ENCODE measurements around the gene PRKAR1A.

Gene PRKAR1A

GRCh38 chr17:68542698-68543463 lies 30.7 kb downstream of the PRKAR1A start:
- WGBS, 2 donors (ENCODE audit: extremely low coverage in 2 of 2, insufficient read length in 2 of 2, insufficient replicate concordance in 1 of 2) = no CpG with 5 or more reads among the region's 13 CpGs
- H2BK12ac ChIP-seq (ENCODE audit: low read length) = no peak overlapping the region

DNA sequence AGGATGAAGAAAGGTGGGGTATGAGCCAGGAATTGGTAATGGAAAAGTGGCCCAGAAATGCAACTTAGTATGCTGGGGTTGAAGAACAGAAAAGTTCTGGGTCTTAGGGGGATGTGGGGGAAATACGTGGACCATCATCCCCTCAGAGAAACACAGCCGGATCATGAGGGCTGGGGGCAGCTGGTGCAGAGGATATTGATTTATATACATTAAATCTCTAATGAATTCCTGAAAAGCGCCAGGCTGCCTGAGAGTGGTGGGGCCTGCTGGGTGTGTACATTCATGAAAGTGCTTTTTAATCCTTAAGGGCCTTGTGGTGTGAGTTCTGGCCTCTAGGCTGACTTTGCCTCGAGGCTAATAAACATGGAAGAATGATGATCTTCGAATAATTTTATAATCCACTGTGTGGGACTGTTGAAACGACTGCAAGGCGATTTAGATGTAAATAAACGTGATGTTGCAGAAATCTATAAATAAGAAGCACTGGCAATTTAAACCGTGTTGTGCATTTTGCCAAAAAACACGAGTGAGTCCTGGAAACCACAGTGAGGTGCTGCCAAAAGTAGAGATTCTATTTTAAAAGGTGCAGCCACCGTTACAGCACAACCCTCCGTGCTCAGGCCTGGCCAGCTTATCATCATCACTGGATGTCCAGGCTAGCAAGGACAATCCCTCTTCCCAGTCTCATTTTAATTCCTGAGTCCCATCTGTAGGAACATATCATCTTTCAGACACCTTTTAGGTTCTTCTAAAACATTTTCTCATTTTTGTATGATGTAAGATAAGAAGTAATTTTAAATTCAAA lies 32.1 kb downstream of the PRKAR1A start:
- no peak overlapping the region for H3K4ac ChIP-seq (ENCODE audit: low read length)
- H3K18ac ChIP-seq (ENCODE audit: low read length) = no peak overlapping the region
- H2BK12ac ChIP-seq (ENCODE audit: low read length) = no peak overlapping the region
- no peak overlapping the region for H3K4me2 ChIP-seq (ENCODE audit: insufficient read depth, low read length, poor library complexity, severe bottlenecking)
- H4K8ac ChIP-seq (ENCODE audit: low read depth, low read length) = no peak overlapping the region
- H2BK5ac ChIP-seq (ENCODE audit: low read length) = no peak overlapping the region
- no peak overlapping the region for H3K14ac ChIP-seq (ENCODE audit: low read length)
- H2AFZ ChIP-seq (ENCODE audit: low read length) = no peak overlapping the region
- H4K91ac ChIP-seq (ENCODE audit: low read depth, low read length, poor library complexity) = no peak overlapping the region
- H2AK5ac ChIP-seq (ENCODE audit: low read depth, low read length) = no peak overlapping the region
- H3K27ac ChIP-seq (replicated peaks; ENCODE audit: low read length) = no peak overlapping the region
- no peak overlapping the region for H2BK15ac ChIP-seq (ENCODE audit: low read length)
- H3K9me3 ChIP-seq (replicated peaks in 1 of 2; ENCODE audit: control insufficient read depth in 2 of 2, insufficient read depth in 1 of 2, low read depth in 1 of 2, low read length in 2 of 2) = no peaks in the 10 kb centered on the region
- no peaks in the 10 kb centered on the region for H3K27me3 ChIP-seq (ENCODE audit: control insufficient read depth in 3 of 3, insufficient read depth in 3 of 3, low read depth in 1 of 3, low read length in 3 of 3)
- H3K36me3 ChIP-seq (replicated peaks in 1 of 2; ENCODE audit: control insufficient read depth in 2 of 2, insufficient read depth in 2 of 2, low read length in 2 of 2) = peaks cover 6 to 17% of the 10 kb centered on the region in 2 donors
- H3K9ac ChIP-seq (ENCODE audit: low read depth, low read length, poor library complexity) = no peak overlapping the region
- no peak for DNase-seq (ENCODE audit: low spot score)
- H3K23ac ChIP-seq (ENCODE audit: low read depth, low read length, poor library complexity) = no peak overlapping the region
- H3K79me1 ChIP-seq (ENCODE audit: low read depth, low read length) = no peaks in the 10 kb centered on the region
- H2BK120ac ChIP-seq (ENCODE audit: low read depth, low read length) = no peak overlapping the region
- WGBS, 2 donors (ENCODE audit: extremely low coverage in 2 of 2, insufficient read length in 2 of 2, insufficient replicate concordance in 1 of 2) = no CpG with 5 or more reads among the region's 12 CpGs
- no peak overlapping the region for H3K4me3 ChIP-seq (ENCODE audit: low read length in 2 of 2)
- no peaks in the 10 kb centered on the region for H3K4me1 ChIP-seq (ENCODE audit: control insufficient read depth in 2 of 2, insufficient read depth in 1 of 2, low read depth in 1 of 2, low read length in 2 of 2)

More at GRCh38 chr17:68542698-68543463, 30.7 kb downstream of the PRKAR1A start:
- Histone ChIP-seq H3K4me1 (ENCODE audit: control insufficient read depth in 2 of 2, insufficient read depth in 1 of 2, low read depth in 1 of 2, low read length in 2 of 2) (no peaks in the 10 kb centered on the region), H3K36me3 (replicated peaks in 1 of 2; ENCODE audit: control insufficient read depth in 2 of 2, insufficient read depth in 2 of 2, low read length in 2 of 2) (peaks cover 8 to 27% of the 10 kb centered on the region in 2 donors), H2BK120ac (ENCODE audit: low read depth, low read length) (no peak overlapping the region), H2BK15ac (ENCODE audit: low read length) (no peak overlapping the region), H2AFZ (ENCODE audit: low read length) (no peak overlapping the region), H3K27ac (replicated peaks; ENCODE audit: low read length) (no peak overlapping the region), H3K4me3 (ENCODE audit: low read length in 2 of 2) (no peak overlapping the region), H3K79me1 (ENCODE audit: low read depth, low read length) (no peaks in the 10 kb centered on the region), H3K9me3 (replicated peaks in 1 of 2; ENCODE audit: control insufficient read depth in 2 of 2, insufficient read depth in 1 of 2, low read depth in 1 of 2, low read length in 2 of 2) (no peaks in the 10 kb centered on the region), H3K27me3 (ENCODE audit: control insufficient read depth in 3 of 3, insufficient read depth in 3 of 3, low read depth in 1 of 3, low read length in 3 of 3) (no peaks in the 10 kb centered on the region), H4K8ac (ENCODE audit: low read depth, low read length) (no peak overlapping the region), H3K9ac (ENCODE audit: low read depth, low read length, poor library complexity) (no peak overlapping the region), H2AK5ac (ENCODE audit: low read depth, low read length) (no peak overlapping the region), H3K14ac (ENCODE audit: low read length) (no peak overlapping the region), H3K23ac (ENCODE audit: low read depth, low read length, poor library complexity) (no peak overlapping the region), H4K91ac (ENCODE audit: low read depth, low read length, poor library complexity) (no peak overlapping the region), H3K18ac (ENCODE audit: low read length) (no peak overlapping the region), H3K4me2 (ENCODE audit: insufficient read depth, low read length, poor library complexity, severe bottlenecking) (no peak overlapping the region), H2BK5ac (ENCODE audit: low read length) (no peak overlapping the region), H3K4ac (ENCODE audit: low read length) (no peak overlapping the region)
- no peak for DNase-seq (ENCODE audit: low spot score)

- no CpG with 5 or more reads among the region's 4 CpGs for WGBS, 2 donors (ENCODE audit: extremely low coverage in 2 of 2, insufficient read length in 2 of 2, insufficient replicate concordance in 1 of 2)
Observed at GRCh38 chr17:68556551-68556950, 44.3 kb downstream of the PRKAR1A start.

DNA sequence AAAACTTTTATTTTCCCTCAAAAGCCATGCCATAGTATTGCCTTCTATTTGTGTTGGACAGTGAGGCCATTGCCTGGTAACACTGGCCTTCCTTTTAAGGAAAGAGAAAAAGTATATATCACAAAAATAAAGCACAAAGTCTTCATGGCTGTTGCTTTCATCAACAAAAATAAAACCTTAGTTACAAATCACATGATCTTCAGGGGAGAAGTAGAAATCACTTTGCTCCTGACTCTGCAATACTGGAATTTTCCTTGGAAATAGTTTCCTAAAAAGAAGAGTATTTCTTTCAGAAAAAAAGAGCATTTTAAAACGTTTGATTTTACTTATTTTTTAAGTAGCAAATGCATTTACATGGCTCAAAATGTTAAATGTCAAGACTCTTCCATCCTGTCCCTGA lies 47.1 kb downstream of the PRKAR1A start:
- no peaks in the 10 kb centered on the region for H3K9me3 ChIP-seq (replicated peaks in 1 of 2; ENCODE audit: control insufficient read depth in 2 of 2, insufficient read depth in 1 of 2, low read depth in 1 of 2, low read length in 2 of 2)
- no peak overlapping the region for H4K8ac ChIP-seq (ENCODE audit: low read depth, low read length)
- H3K23ac ChIP-seq (ENCODE audit: low read depth, low read length, poor library complexity) = no peak overlapping the region
- no peak overlapping the region for H2AFZ ChIP-seq (ENCODE audit: low read length)
- H3K4me3 ChIP-seq (ENCODE audit: low read length in 2 of 2) = no peak overlapping the region
- H3K79me1 ChIP-seq (ENCODE audit: low read depth, low read length) = no peaks in the 10 kb centered on the region
- no peak overlapping the region for H2BK12ac ChIP-seq (ENCODE audit: low read length)
- no peak overlapping the region for H3K4me2 ChIP-seq (ENCODE audit: insufficient read depth, low read length, poor library complexity, severe bottlenecking)
- no peak overlapping the region for H3K4ac ChIP-seq (ENCODE audit: low read length)
- H4K91ac ChIP-seq (ENCODE audit: low read depth, low read length, poor library complexity) = no peak overlapping the region
- H3K14ac ChIP-seq (ENCODE audit: low read length) = no peak overlapping the region
- no CpG with 5 or more reads among the region's 1 CpG for WGBS, 2 donors (ENCODE audit: extremely low coverage in 2 of 2, insufficient read length in 2 of 2, insufficient replicate concordance in 1 of 2)
- H3K18ac ChIP-seq (ENCODE audit: low read length) = no peak overlapping the region
- peaks cover 6 to 8% of the 10 kb centered on the region in 2 donors for H3K4me1 ChIP-seq (ENCODE audit: control insufficient read depth in 2 of 2, insufficient read depth in 1 of 2, low read depth in 1 of 2, low read length in 2 of 2)
- no peak overlapping the region for H3K27ac ChIP-seq (replicated peaks; ENCODE audit: low read length)
- no peaks in the 10 kb centered on the region for H3K36me3 ChIP-seq (replicated peaks in 1 of 2; ENCODE audit: control insufficient read depth in 2 of 2, insufficient read depth in 2 of 2, low read length in 2 of 2)
- no peak overlapping the region for H2BK5ac ChIP-seq (ENCODE audit: low read length)
- no peak overlapping the region for H2BK15ac ChIP-seq (ENCODE audit: low read length)
- no peak overlapping the region for H2AK5ac ChIP-seq (ENCODE audit: low read depth, low read length)
- no peak overlapping the region for H2BK120ac ChIP-seq (ENCODE audit: low read depth, low read length)
- H3K27me3 ChIP-seq (ENCODE audit: control insufficient read depth in 3 of 3, insufficient read depth in 3 of 3, low read depth in 1 of 3, low read length in 3 of 3) = peaks cover 0 to 5% (median 0%) of the 10 kb centered on the region in 3 experiments
- H3K9ac ChIP-seq (ENCODE audit: low read depth, low read length, poor library complexity) = no peak overlapping the region
- DNase-seq (ENCODE audit: low spot score) = no peak

More at GRCh38 chr17:68556551-68556950, 44.3 kb downstream of the PRKAR1A start:
- Histone ChIP-seq H3K9me3 (replicated peaks in 1 of 2; ENCODE audit: control insufficient read depth in 2 of 2, insufficient read depth in 1 of 2, low read depth in 1 of 2, low read length in 2 of 2) (peaks cover 0 to 1% of the 10 kb centered on the region in 2 donors), H3K23ac (ENCODE audit: low read depth, low read length, poor library complexity) (no peak overlapping the region), H2AK5ac (ENCODE audit: low read depth, low read length) (no peak overlapping the region), H2BK120ac (ENCODE audit: low read depth, low read length) (no peak overlapping the region), H3K4ac (ENCODE audit: low read length) (no peak overlapping the region), H2BK5ac (ENCODE audit: low read length) (no peak overlapping the region), H2AFZ (ENCODE audit: low read length) (no peak overlapping the region), H2BK15ac (ENCODE audit: low read length) (no peak overlapping the region), H4K8ac (ENCODE audit: low read depth, low read length) (no peak overlapping the region), H3K79me1 (ENCODE audit: low read depth, low read length) (peaks cover 2% of the 10 kb centered on the region), H4K91ac (ENCODE audit: low read depth, low read length, poor library complexity) (no peak overlapping the region), H3K9ac (ENCODE audit: low read depth, low read length, poor library complexity) (no peak overlapping the region), H3K27ac (replicated peaks; ENCODE audit: low read length) (no peak overlapping the region), H3K36me3 (replicated peaks in 1 of 2; ENCODE audit: control insufficient read depth in 2 of 2, insufficient read depth in 2 of 2, low read length in 2 of 2) (no peaks in the 10 kb centered on the region), H3K4me1 (ENCODE audit: control insufficient read depth in 2 of 2, insufficient read depth in 1 of 2, low read depth in 1 of 2, low read length in 2 of 2) (peaks cover 6 to 8% of the 10 kb centered on the region in 2 donors), H3K18ac (ENCODE audit: low read length) (no peak overlapping the region), H3K27me3 (ENCODE audit: control insufficient read depth in 3 of 3, insufficient read depth in 3 of 3, low read depth in 1 of 3, low read length in 3 of 3) (peaks cover 0 to 5% (median 0%) of the 10 kb centered on the region in 3 experiments), H2BK12ac (ENCODE audit: low read length) (no peak overlapping the region), H3K14ac (ENCODE audit: low read length) (no peak overlapping the region), H3K4me3 (ENCODE audit: low read length in 2 of 2) (no peak overlapping the region), H3K4me2 (ENCODE audit: insufficient read depth, low read length, poor library complexity, severe bottlenecking) (no peak overlapping the region)
- DNase-seq (ENCODE audit: low spot score) = no peak

Measured in neuronal stem cell (in vitro differentiated cells).